HG02840 (cell line): Measurements from ENCODE around the gene CASP6.

Source experiments
- ATAC-seq: cut with Tn5 transposase; IDR thresholded peaks from one replicate; pipeline ENCODE4 v1.9.1; 2021; ENCODE audit warnings: mild to moderate bottlenecking, moderate library complexity, moderate number of reproducible peaks; ENCODE audit not compliant: unreplicated experiment, low FRiP score

The CASP6 gene

DNA sequence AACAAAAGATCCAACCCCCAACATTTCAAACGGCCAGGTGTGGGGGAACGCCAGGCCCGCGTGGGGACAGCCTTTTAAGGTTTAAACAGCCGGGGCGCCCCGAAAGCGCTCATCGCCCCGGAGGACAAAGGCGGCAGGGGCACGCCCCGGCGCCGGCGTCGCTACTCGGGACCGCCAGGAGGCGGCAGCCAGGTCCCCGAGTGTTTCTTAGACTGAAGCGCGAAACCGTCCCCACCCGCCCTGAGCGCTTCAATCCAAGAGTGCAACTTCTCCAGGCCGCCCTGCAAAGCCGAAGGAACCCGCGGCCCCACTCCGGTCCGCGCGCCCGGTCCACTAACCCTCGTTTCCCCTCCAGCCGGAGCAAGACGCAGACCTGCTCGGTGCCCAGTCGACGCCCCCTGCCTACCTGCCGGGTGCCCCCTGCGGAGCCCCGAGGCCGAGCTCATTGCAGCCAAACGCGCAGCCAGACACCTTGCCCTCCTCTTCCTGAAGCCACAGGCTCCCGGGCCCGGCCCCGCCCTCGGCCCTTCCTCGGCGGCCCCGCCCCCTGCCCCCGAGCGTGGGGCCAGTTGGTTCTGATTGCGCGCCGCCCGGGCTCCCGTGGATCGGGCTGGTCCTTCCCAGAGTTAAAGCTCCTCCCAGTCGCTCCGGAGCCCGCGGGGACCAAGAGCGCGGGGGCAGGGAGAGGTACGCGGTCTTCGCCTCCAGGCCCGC, at the start of gene CASP6:
Gene CASP6, minus strand, starts transcription at position 496 of the 714 bp plus-strand sequence. Its CDS starts 50 bp downstream, at position 446.
- peak; percentile 69 for ATAC-seq

DNA sequence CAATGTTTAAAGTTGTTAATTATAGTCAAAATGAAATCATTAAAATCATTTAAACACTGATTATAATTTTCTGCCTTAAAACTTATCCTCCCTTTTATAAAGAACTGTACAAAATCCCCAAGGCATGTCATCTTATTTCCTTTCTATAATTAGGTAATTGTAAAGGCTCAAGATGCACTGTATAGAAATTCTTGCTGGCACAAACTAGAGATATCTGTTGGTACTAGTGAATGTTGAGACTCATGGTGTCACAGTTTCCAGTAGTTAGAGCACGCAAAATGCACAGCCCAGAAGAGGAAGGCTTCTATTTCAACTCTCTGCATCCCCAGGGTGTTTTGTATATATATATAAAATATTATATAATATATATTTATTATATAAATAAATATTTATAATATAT, 49.3 kb upstream of the CASP6 start:
- no peak for ATAC-seq

DNA sequence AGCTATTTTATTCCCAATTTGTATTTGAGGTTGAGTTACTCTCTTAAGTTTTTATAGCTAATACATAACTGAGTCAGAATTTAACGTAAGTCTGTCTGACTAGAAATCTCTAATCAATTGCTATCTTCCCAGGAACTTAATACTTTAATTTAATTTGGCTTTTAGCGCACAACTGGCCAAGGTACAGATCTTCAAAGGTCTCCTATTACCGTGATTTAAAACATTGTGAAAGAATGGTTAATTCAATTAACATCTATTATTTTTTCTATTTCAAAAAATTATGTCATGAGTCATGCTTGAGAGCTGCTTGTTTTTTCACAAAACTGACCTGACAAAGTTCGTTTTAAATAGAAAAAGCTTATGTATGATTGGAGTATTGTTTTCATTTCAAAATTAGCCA, 48.6 kb upstream of the CASP6 start:
- ATAC-seq = no peak

DNA sequence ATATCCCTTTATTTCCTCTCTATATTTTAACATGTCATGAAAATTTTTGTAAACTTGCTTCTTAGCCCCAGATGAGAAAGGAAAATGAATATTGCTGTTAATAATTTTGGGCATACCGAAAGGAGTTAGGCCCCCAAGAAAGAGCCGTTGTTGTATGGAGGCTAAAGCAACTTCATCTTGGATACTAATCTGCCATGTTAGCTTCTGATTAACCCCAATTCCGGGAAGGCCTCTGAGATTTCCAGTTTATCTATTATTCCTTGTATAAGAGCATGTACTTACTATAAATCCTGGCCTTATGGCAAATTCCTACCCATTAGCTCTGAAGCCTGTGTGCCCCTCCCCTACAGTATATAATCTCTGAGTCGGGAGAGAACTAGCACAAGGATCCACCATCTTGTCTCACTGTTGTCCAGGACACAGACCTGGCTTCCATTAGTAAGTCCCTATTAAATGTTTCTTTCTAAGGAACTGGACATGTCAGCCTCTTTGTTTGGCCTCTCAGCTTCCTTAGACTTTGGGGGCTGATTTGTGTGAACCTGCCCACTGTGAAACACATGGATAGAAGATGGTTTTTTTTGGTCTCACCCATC, 47.5 kb upstream of the CASP6 start:
- ATAC-seq = no peak

DNA sequence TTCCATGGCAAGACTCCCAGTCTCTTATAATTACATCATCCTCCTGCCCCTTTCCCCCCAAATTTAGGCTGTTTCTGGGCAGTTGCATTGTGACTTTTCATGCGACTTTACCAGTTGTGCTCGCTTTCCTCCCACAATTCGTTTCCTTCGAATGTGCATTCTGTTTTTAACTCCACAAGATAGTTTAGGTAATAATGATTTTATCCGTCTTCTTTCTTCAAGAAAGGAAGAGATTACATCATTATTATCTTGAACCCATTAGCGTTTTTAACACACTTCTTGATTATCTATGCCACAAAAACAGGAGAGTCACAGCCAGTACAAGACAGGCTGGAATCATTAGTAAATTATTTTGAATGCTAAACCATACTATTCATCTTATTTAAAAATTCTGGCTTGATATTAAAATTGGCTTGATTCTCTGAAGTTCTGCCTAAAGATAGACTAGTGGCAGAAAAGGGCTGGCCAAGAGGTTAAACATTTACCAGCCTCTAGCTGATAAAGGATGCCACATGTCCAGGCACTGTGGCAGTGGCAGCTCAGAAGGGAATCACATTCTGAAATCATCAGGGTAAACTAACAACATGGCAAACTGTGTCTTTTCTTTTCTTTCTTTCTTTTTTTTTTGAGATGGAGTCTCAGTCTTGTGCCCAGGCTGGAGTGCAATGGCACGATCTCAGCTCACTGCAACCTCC, 46.3 kb upstream of the CASP6 start:
- ATAC-seq = no peak

DNA sequence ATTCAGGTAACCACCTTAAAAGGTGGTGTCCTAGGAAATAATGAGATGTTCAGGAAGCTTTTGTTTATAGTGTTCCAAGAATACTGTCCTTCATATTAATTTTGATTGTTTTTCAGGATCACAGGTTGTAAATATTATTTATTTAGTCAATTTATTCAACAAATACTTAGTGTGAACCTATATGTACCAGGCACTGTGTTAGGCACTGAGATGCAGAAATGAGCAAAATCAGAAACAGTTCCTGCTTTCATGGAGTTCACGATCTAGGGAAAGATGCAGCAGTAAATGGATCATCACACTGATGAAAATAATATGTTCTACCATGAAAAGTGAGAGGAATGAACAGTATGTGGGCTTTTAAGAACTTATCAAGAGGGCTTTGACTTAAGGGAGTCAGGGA, 44.9 kb upstream of the CASP6 start:
- ATAC-seq = no peak

DNA sequence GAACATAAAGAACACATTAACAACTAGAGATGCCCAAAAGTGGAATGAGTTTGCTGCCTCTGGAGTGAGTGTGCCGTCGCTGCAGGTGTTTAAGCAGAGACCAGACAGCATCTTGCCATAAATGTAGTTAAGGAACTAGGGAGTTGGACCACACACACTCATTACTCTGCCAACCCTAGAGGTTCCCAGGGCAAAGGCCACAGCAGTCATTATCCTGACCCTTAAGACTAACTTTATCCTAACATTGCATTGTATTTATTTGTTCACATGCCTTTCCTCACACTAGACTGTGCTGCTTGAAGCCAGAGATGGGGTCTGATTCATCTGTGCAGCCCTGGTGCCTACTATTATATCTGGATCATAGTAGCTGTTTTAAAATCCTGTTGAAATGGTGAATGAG, 43.5 kb upstream of the CASP6 start:
- no peak for ATAC-seq

DNA sequence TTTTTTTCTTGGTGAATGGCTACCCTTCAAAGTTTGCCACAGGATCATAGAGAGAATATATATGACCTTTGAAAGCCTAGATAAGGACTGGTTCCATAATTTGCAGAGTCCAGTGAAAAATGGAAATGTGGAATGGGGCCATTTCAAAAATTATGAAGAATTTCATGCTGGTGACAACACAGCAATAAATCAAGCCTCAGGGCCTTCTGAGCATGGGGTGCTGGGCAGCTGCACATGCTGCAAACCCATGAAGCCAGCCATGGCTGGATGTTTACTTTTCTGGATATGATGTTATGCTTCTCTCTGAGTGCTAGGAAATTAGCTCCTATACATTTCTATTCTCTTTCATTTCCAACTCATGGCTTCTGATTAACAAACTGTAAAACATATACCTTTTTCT, 42.6 kb upstream of the CASP6 start:
- ATAC-seq = no peak

DNA sequence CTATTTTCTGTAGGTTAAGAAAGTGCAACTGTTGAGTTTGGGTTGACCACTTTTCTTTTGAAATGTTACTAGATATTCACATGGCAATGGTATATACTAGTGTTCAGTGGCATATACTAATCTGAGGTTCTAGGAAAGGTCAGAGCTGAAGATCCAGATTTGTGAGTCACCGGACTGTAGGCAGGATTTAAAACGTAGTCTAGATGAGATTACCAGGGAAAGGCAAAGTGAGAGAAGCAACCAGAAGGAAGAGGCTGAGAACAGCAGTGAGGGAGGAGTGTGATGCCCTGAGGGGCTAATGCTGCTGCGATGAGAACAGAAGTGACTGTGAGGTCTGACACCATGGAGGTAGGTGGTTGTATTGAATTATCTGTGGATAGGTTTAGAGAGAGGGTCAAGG, 36.3 kb upstream of the CASP6 start:
- ATAC-seq = no peak

DNA sequence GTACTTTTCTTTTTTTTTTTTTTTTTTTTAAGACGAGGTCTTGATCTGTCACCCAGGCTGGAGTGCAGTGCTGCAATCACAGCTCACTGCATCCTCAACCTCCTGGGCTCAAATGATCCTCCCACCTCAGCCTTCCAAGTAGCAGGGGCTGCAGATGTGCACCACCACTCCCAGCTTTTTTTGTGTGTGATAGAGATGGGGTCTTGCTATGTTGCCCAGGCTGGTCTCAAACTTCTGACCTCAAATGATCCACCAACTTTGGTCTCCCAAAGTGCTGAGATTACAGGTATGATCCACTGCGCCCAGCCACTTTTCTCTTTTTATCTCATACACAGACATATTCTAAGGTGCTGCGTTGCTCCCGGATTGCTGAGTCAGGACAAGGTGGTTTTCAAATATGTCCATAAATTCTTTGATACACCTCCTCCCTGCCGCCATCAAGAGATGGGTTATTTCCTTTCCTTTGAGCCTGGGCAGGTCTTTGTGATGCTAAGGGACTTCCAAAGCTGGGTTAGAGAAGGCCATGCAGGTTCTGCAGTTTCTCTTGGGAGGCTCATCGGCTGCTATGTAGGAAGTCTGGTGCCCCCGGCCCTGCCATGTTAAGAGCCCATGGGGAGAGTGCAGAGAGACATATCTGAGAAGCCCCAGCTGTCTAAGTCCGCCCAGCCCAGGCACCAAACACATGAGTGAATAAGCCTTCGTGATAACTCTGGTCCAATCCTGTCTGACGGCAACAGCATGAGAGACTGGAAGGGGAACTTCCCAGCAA, 35.0 kb upstream of the CASP6 start:
- no peak for ATAC-seq

DNA sequence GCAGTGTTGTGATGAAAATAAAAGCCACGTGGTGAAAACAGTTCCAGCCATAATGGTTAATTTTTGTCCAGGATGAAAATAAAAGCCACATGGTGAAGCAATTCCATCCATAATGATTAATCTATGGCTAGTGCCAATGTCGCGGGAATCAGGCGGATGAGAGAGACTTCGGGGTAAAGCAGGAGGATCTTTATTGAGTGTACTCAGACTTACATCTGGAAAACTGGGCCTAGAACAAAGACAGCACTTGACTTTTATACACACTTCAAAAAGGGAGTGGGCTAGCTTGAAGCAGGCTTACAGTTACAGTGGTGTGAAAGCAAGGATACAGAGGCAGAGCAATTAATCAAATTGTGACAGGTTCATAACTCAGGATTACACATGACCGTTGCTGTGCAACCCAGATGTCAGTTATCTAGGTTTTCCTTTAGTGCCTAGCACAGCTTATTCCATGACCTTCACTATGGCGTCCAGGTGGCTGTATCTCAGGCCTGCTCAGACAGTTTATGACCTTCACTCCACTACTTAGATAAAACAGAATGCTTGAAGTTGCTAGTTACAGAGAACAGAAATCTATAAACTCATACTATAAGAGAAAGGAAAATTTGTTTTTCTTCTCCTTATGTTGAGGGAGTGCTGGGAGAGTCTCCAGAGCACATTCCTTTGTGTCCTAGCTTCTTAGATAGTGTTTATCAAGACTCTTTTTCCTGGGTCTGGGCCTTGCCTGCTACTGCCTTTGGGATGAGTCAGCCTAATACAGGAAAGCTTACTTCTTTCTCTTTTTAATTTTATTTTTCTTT, 32.5 kb upstream of the CASP6 start:
- no peak for ATAC-seq

DNA sequence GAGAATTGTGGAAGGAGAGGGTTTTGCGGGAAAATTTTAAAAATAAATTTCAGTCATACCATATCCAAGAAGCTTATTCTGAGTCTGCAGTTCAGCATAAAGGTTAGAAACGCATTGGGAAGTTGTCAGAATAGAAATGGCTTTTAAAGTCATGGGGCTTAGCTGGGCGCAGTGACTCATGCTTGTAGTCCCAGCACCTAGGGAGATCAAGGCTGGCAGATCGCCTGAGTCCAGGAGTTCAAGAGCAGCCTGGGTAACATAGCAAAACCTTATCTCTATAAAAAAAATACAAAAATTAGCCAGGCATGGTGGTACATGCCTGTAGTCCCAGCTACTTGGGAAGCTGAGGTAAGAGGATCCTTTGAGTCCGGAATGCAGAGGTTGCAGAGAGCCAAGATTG, 30.5 kb upstream of the CASP6 start:
- ATAC-seq = no peak

DNA sequence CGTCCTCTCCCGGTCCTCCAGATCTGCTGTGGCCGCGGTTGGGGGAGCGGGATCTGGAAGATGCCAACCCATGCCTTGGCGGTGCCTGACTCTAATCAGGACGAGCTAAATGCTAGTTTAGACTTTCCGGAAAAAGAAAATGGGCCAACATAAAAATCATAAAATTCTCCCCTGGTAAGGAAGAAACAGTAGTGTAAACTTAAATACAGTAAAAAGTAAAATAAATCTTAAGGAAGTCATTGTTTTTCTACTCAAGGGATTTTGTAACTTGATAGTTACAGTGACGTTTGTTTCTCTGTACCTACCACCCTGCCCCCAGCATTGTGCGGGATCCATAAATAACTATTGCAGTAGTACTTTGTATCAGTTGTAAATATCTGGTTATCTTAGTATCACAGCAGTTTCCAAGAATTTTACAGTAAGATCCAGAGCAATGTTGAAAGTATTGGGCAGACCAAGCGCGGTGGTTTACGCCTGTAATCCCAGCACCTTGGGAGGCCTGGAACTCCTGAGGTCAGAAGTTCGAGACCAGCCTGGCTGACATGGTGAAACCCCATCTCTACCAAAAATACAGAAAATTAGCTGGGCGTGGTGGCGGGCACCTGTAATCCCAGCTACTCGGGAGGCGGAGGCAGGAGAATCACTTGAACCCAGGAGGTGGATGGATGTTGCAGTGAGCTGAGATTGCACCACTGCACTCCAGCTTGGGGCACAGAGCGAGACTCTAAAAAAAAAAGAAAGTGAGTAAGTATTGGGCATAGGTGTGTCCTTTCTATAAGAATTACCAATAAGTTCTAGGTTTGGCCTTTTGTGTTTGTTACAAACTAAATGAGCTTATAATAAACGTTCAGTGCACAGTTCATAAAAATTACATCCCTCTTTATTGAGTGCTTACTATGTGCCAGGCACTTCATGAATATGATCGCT, 27.6 kb upstream of the CASP6 start:
- no peak for ATAC-seq

DNA sequence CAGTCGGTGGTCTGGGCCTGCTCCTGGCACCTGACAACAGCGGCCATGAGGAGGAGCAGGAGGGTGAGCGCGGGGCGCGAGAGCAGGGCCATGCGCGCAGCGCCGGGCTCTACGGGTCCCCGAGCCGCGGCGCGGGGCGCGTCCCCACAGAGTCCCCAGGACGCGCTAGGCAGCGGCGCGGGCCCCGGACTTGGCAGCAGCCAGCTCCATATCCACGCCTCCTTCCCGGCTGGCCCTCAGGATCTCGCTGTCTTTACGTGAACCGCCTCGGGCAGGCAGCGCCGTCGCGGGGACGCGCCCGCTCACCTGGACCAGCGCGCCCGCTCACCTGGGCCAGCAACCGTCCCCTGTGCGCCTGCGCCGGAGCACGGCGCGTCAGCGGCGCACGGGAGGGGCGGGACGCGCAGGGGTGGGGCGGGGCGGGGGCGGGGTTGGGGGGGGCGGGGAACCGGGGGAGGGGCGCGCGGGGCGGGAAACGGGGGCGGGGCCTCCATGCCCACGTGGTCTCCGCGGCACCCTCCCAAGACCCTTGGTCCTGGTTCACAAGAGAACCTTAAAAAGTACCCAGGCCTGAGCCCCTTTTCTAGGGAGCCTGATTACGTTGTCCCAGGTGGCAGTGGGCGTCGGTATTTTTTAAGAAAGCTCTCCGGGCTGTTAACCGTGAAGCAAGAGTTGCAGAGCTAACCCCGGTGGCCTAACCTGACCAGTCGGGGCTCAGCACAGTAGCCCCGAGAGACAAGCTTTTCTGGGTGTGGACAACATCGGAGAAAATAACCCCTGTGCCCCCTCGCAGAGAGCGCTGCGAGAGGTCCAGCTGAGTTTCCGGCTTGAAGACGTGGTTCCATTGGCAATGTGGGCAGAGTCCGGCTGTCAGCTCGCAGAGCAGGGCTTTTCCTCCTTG, 26.7 kb upstream of the CASP6 start, which contains the start of gene PLA2G12A:
Gene PLA2G12A, minus strand, starts transcription at position 353 of the 901 bp plus-strand sequence. Its CDS starts 261 bp downstream, at position 92.
- ATAC-seq = peak; percentile 88

DNA sequence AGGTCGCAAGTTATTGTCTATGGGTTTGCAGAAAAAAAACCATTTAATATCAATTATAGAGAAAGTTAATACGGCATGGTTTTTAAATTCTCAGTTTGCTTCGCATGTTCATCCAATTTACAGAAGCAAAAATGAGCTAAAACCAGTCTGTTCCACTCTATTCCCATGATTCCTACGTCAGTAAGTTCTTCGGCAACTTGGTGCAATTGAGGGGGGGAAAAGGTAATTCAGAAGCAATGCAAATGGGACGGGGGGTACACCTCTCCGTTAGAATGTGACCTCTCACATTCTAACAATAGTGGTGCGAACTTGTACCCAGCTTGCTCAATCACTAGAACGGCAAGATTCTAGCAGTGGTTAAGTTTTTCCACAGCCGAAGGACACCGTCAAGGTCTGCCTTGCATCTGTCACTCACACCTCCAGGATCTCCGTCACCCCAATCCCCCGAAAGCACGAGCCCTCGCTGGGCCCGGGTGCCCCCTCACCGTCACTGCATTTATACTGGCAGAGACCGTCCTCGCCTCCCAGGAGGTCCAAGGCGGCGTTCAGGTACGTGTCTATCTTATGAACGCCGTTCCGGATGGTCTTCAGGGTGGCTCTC, 26.0 kb upstream of the CASP6 start:
- no peak for ATAC-seq

DNA sequence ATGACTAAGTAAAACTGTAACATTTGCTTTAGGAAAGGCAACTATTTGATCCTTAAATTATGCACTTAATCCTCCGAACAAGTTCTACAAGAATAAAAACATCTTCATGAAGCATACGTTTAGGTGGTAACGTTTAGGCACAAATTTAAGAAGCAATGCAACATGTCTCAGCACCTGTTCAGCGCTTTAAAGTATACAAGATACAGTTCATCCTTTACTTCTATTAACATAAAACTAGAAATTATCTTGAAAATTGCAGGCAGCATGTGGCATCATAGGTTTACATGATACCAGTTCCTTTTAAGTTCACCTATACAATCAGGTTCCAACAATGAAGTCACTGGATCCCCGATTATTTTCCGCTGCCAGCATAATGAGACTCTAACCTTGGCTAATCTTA, 25.1 kb upstream of the CASP6 start:
- ATAC-seq = no peak

DNA sequence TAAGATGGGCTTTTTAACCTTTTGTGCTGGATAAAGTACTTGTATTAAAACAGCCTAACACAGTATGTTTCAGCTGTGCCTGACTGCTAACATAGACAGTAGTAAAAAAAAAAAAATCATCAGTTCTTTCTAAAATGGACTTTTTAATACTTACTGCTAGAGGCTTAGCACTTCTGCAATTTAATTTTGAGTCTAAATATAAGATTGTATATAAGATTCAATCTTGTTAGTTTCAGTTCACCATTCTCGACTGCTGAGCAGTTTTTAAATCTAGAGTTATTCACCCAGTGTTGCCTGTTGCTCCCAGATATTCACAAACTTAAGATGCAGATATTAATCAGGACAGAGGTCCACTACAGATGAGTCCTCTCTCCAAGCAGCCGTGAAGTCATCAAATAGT, 19.9 kb upstream of the CASP6 start:
- no peak for ATAC-seq

DNA sequence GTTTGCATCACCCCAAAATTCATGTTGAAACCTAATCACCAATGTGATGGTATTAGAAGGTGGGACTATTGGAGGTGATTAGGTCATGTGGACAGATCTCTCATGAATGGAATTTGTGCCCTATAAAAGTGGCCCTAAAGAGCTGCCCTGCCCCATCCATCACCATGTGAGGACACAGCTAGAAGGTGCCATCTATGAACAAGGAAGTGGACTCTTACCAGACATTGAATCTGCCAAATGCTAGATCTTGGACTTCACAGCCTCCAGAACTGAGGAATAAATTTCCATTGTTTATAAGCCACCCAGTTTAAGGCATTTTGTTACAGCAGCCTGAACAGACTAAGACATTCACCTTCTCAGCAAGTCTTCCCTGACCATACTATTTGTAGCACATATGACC, 19.1 kb upstream of the CASP6 start:
- ATAC-seq = no peak
